ENCODE data around the gene PRICKLE2.

PRICKLE2 gene

GRCh38 chr3:64234571-64234970 lies 9.3 kb upstream of the PRICKLE2 start:
- H3K4me3 ChIP-seq (ENCODE audit: low read depth, low read length), result no peak overlapping the region
- POLR2A ChIA-PET, result no interaction called here
- CTCF ChIA-PET, result no interaction called here
- H3K9me3 ChIP-seq (ENCODE audit: control insufficient read depth, insufficient read depth, low read depth, low read length), result no peaks in the 10 kb centered on the region
- no peaks in the 10 kb centered on the region for H3K36me3 ChIP-seq (ENCODE audit: control insufficient read depth in 2 of 2, insufficient read depth in 1 of 2, low read length in 2 of 2)
- no peak for TF ChIP-seq ZNF10 (tag by site-specific recombination; IDR thresholded peaks at IDR 0.05)
- TF ChIP-seq ZBTB6 (tag by site-specific recombination; IDR thresholded peaks at IDR 0.05), result no peak
- no peak for TF ChIP-seq REPIN1 (tag by site-specific recombination; IDR thresholded peaks at IDR 0.05; ENCODE audit: low read depth)
- no peak for TF ChIP-seq ZNF266 (tag by site-specific recombination; IDR thresholded peaks at IDR 0.05; ENCODE audit: low read depth)
- no peak for TF ChIP-seq ZNF549 (tag by site-specific recombination; IDR thresholded peaks at IDR 0.05)
- peaks cover 4% of the 10 kb centered on the region; the same call in 1 of the 2 replicates for H3K4me1 ChIP-seq (ENCODE audit: control insufficient read depth, insufficient read depth, low read length)
- H3K27ac ChIP-seq (ENCODE audit: extremely low read depth, low read depth, low read length), result no peak overlapping the region

GRCh38 chr3:64232821-64233220 lies 7.6 kb upstream of the PRICKLE2 start:
- no peak for TF ChIP-seq INSM2 (tag by site-specific recombination; IDR thresholded peaks at IDR 0.05)
- TF ChIP-seq ZNF610 (tag by site-specific recombination; IDR thresholded peaks at IDR 0.05; ENCODE audit: borderline replicate concordance), result no peak
- no peak for TF ChIP-seq ZFHX2 (tag by site-specific recombination; conservative IDR thresholded peaks at IDR 0.05)
- TF ChIP-seq ZNF664 (tag by site-specific recombination; IDR thresholded peaks at IDR 0.05), result no peak
- no peak for TF ChIP-seq ZNF571 (tag by site-specific recombination; IDR thresholded peaks at IDR 0.05)
- TF ChIP-seq ZNF366 (tag by site-specific recombination; conservative IDR thresholded peaks at IDR 0.05), result no peak
- no peak for TF ChIP-seq TSHZ1 (tag by site-specific recombination; IDR thresholded peaks at IDR 0.05; ENCODE audit: borderline replicate concordance)
- no peak for TF ChIP-seq ZNF175 (tag by site-specific recombination; IDR thresholded peaks at IDR 0.05)
- no peak for TF ChIP-seq KLF16 (tag by site-specific recombination; IDR thresholded peaks at IDR 0.05)
- no peak for TF ChIP-seq ZNF292 (tag by site-specific recombination; IDR thresholded peaks at IDR 0.05; ENCODE audit: borderline replicate concordance, low read depth)
- TF ChIP-seq KLF9 (tag by site-specific recombination; IDR thresholded peaks at IDR 0.05; ENCODE audit: low read depth), result no peak
- TF ChIP-seq ZNF624 (tag by site-specific recombination; IDR thresholded peaks at IDR 0.05), result no peak
- TF ChIP-seq ZEB2 (tag by site-specific recombination; IDR thresholded peaks at IDR 0.05), result no peak
- no peak for TF ChIP-seq ZNF10 (tag by site-specific recombination; IDR thresholded peaks at IDR 0.05)
- Histone ChIP-seq H3K9me3 (ENCODE audit: control insufficient read depth, insufficient read depth, low read depth, low read length) (no peaks in the 10 kb centered on the region), H3K4me3 (ENCODE audit: low read depth, low read length) (no peak overlapping the region), H3K36me3 (ENCODE audit: control insufficient read depth in 2 of 2, insufficient read depth in 1 of 2, low read length in 2 of 2) (no peaks in the 10 kb centered on the region), H3K27ac (ENCODE audit: extremely low read depth, low read depth, low read length) (no peak overlapping the region), H3K4me1 (ENCODE audit: control insufficient read depth, insufficient read depth, low read length) (no peaks in the 10 kb centered on the region)
- ChIA-PET POLR2A (no interaction called here), CTCF (no interaction called here)

All from HEK293 (cell line).